Measurements from ENCODE around the gene HSD17B14. TPM values are rescaled to one million over a fixed set of nuclear protein-coding genes. Genes with fewer than 3 reads are reported as not detected.
A peak's percentile ranks its signal among the peaks of the same experiment; 100 is the strongest.

The HSD17B14 gene
- total and polyA plus RNA-seq, 9 of the 15 experiments (the other 6 are each of a cell fraction or from before 2014, with no cell fraction given): 0.16 TPM; not detected in 8

DNA sequence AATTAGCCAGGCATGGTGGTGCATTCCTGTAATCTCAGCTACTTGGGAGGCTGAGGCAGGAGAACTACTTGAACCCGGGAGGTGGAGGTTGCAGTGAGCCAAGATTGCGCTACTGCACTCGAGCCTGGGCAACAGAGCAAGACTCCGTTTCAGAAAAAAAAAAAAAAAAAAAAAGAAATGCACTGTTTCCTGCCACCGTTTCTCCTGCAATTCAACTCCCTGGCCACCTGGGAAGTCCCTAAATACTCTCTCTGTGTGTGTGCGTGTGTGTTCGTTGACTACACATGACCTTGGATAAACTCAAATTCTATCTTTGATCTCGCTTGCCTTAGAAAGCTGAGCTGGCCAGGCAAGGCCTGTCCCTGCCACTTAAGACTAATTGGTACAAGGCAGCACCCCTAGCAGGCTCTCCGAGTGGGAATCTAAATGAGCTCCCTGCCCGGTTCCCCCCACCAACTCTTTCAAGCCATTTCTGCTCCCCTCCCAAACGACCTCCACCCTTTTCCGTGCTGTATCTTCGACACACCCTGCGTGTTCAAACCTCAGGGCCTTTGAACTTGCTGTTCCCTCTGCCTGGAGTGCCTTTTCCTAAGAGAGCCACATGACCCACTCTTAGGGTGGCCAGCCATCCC is 20.3 kb downstream of the HSD17B14 start (continued):
- TF ChIP-seq, protein P1, sequence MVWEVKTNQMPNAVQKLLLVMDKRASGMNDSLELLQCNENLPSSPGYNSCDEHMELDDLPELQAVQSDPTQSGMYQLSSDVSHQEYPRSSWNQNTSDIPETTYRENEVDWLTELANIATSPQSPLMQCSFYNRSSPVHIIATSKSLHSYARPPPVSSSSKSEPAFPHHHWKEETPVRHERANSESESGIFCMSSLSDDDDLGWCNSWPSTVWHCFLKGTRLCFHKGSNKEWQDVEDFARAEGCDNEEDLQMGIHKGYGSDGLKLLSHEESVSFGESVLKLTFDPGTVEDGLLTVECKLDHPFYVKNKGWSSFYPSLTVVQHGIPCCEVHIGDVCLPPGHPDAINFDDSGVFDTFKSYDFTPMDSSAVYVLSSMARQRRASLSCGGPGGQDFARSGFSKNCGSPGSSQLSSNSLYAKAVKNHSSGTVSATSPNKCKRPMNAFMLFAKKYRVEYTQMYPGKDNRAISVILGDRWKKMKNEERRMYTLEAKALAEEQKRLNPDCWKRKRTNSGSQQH (CRISPR knock-in tag; IDR thresholded peaks at IDR 0.05): no peak
- TF ChIP-seq NFIX (CRISPR knock-in tag; IDR thresholded peaks at IDR 0.05; ENCODE audit: low read depth): no peak
- no peak for TF ChIP-seq MXI1 (IDR thresholded peaks at IDR 0.05; ENCODE audit: low read depth, low read length)
- TF ChIP-seq, protein P2, sequence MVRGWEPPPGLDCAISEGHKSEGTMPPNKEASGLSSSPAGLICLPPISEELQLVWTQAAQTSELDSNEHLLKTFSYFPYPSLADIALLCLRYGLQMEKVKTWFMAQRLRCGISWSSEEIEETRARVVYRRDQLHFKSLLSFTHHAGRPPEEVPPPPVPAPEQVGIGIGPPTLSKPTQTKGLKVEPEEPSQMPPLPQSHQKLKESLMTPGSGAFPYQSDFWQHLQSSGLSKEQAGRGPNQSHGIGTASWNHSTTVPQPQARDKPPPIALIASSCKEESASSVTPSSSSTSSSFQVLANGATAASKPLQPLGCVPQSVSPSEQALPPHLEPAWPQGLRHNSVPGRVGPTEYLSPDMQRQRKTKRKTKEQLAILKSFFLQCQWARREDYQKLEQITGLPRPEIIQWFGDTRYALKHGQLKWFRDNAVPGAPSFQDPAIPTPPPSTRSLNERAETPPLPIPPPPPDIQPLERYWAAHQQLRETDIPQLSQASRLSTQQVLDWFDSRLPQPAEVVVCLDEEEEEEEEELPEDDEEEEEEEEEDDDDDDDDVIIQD (CRISPR knock-in tag; IDR thresholded peaks at IDR 0.05): no peak
- TF ChIP-seq SRSF9 (IDR thresholded peaks at IDR 0.05; ENCODE audit: borderline replicate concordance, low read depth, low read length): no peak
- TF ChIP-seq RBM14 (IDR thresholded peaks at IDR 0.05; ENCODE audit: borderline replicate concordance, insufficient read depth, low read depth, low read length): no peak
- TF ChIP-seq FOXA3 (CRISPR knock-in tag; conservative IDR thresholded peaks at IDR 0.05 in 1 of 2, IDR thresholded peaks at IDR 0.05 in 1 of 2): no peak
- peak; percentile 32; the same call in 1 of the 2 replicates for TF ChIP-seq TEAD2 (tag; IDR thresholded peaks at IDR 0.05)
- TF ChIP-seq NR4A1 (CRISPR knock-in tag; IDR thresholded peaks at IDR 0.05): no peak
- TF ChIP-seq NR4A1 (tag; IDR thresholded peaks at IDR 0.05): 0 out of 2 replicates have a peak, but pooled peaks have one; percentile 48
- no peak for TF ChIP-seq BCL6 (CRISPR knock-in tag; IDR thresholded peaks at IDR 0.05)
- no peak for TF ChIP-seq HDGF (IDR thresholded peaks at IDR 0.05)
- TF ChIP-seq, protein P3, sequence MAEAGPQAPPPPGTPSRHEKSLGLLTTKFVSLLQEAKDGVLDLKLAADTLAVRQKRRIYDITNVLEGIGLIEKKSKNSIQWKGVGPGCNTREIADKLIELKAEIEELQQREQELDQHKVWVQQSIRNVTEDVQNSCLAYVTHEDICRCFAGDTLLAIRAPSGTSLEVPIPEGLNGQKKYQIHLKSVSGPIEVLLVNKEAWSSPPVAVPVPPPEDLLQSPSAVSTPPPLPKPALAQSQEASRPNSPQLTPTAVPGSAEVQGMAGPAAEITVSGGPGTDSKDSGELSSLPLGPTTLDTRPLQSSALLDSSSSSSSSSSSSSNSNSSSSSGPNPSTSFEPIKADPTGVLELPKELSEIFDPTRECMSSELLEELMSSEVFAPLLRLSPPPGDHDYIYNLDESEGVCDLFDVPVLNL (CRISPR knock-in tag; IDR thresholded peaks at IDR 0.05; ENCODE audit: low read depth): no peak
- peak; percentile 59; the same call in 1 of the 2 replicates for TF ChIP-seq SMARCA5 (IDR thresholded peaks at IDR 0.05)
- TF ChIP-seq CCAR2 (IDR thresholded peaks at IDR 0.05; ENCODE audit: low read depth, low read length): no peak
- no peak for TF ChIP-seq CBFB (CRISPR knock-in tag; IDR thresholded peaks at IDR 0.05)
- TF ChIP-seq KDM1A (IDR thresholded peaks at IDR 0.05): peak in 1 of 2 experiments; percentile 6; a peak in 1 of 4 replicates
- no peak for TF ChIP-seq TEAD4 (IDR thresholded peaks at IDR 0.05; ENCODE audit: low read length)
- TF ChIP-seq TEAD4 (CRISPR knock-in tag; IDR thresholded peaks at IDR 0.05; ENCODE audit: borderline replicate concordance): no peak
- no peak for TF ChIP-seq SPI1 (IDR thresholded peaks at IDR 0.05; ENCODE audit: borderline replicate concordance, low read depth, low read length)
- TF ChIP-seq TAF9B (IDR thresholded peaks at IDR 0.05; ENCODE audit: partially characterized antibody): no peak
- TF ChIP-seq ZNF384 (IDR thresholded peaks at IDR 0.05; ENCODE audit: low read depth, low read length): peak; percentile 88
- no peak for TF ChIP-seq HDAC3 (IDR thresholded peaks at IDR 0.05; ENCODE audit: borderline replicate concordance, partially characterized antibody)
- TF ChIP-seq ZNF668 (CRISPR knock-in tag; IDR thresholded peaks at IDR 0.05): no peak
- TF ChIP-seq NCOA1 (IDR thresholded peaks at IDR 0.05; ENCODE audit: low read depth): 0 out of 2 replicates have a peak, but pooled peaks have one; percentile 35

Measured in K562 (cell line).